Retinal pigment epithelial cell (primary cell): ENCODE data around the gene RTN4.

Source experiments
- DNase-seq: peaks from one replicate; pipeline ENCODE4 v3.0.0-alpha.2; 2010; ENCODE audit warnings: low read depth
- H3K4me3 ChIP-seq: 2 replicates; pipeline ENCODE4 v1.5.1; 2011; ENCODE audit warnings: mild to moderate bottlenecking, low read length, control low read depth, moderate library complexity
- CTCF ChIP-seq: conservative IDR thresholded peaks from 2 replicates; pipeline ENCODE4 v1.5.1; 2011; ENCODE audit warnings: low read depth, low read length, control low read depth, inconsistent platforms

RTN4 gene

GRCh38 chr2:55025082-55025481, 25.2 kb downstream of the RTN4 start:
- TF ChIP-seq CTCF = no peak
- H3K4me3 ChIP-seq = no peak overlapping the region
- no peak for DNase-seq

GRCh38 chr2:55022476-55022875, 27.8 kb downstream of the RTN4 start:
- no peak for DNase-seq
- no peak for TF ChIP-seq CTCF

GRCh38 chr2:55019526-55020258, 30.6 kb downstream of the RTN4 start:
- TF ChIP-seq CTCF = no peak
- no peak for DNase-seq
- no peak overlapping the region for H3K4me3 ChIP-seq

More at GRCh38 chr2:55022476-55022875, 27.8 kb downstream of the RTN4 start:
- no peak overlapping the region for H3K4me3 ChIP-seq

- no peak for TF ChIP-seq CTCF
- no peak for DNase-seq
- no peak overlapping the region for H3K4me3 ChIP-seq
Measured at GRCh38 chr2:55018619-55019018, 31.6 kb downstream of the RTN4 start.

GRCh38 chr2:55017880-55018279, 32.4 kb downstream of the RTN4 start:
- no peak overlapping the region for H3K4me3 ChIP-seq
- TF ChIP-seq CTCF = no peak
- DNase-seq = no peak

GRCh38 chr2:55017428-55017827, 32.8 kb downstream of the RTN4 start:
- no peak for DNase-seq
- no peak for TF ChIP-seq CTCF
- H3K4me3 ChIP-seq = no peak overlapping the region
